Raji (cell line): ENCODE measurements around the gene STYK1.

Experiments used
- POLR2A ChIP-seq: IDR thresholded peaks from 2 replicates; pipeline ENCODE4 v1.6.1; 2011; ENCODE audit warnings: low read depth, low read length, control low read depth; ENCODE audit not compliant: insufficient read depth

STYK1 gene, protein sequence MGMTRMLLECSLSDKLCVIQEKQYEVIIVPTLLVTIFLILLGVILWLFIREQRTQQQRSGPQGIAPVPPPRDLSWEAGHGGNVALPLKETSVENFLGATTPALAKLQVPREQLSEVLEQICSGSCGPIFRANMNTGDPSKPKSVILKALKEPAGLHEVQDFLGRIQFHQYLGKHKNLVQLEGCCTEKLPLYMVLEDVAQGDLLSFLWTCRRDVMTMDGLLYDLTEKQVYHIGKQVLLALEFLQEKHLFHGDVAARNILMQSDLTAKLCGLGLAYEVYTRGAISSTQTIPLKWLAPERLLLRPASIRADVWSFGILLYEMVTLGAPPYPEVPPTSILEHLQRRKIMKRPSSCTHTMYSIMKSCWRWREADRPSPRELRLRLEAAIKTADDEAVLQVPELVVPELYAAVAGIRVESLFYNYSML

DNA sequence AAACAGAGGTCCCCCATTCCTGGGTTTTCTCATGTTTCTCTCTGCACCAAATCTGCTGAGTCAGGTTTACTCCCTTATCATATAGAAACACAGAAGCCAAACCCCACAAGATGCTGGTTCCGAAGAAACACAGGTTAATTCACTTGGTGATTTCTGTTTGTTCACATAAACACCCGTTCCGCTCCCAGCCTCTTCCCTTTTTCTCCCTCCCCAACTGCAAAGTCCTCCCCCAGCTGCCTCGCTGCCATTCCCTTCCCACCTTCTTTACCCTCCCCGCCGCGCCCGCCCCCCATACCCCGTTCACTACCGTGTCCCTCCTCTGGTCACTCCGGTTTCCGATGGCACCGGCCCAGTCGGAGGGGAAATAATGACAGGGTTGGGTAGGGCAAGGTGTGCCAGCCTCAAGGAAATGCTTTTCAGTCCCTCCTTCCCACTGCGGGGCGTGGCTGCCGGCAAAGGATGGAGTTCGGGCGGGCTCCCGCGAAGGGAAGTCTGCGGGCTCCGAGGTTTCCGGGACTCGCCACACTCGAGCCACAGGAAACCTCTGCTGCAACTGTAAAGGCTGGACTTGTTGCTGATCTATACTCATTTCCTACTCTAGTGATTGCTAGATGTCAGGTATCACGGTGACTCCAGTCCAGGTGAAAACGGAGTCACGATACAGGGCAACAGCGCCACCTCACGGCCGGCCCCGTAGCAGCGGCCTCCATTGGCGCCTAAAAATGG lies at the start of gene STYK1:
Gene STYK1, minus strand, starts transcription at position 394 of the 726 bp plus-strand sequence. CDS start 39,434 bp downstream, outside the sequence.
- TF ChIP-seq POLR2A: no peak

- peak; percentile 67 for TF ChIP-seq POLR2A
Observed at GRCh38 chr12:10722905-10723746, 49.3 kb upstream of the STYK1 start, which contains the start of gene YBX3. YBX3 (minus strand) TSS chr12:10723323; CDS start chr12:10723111, 212 bp downstream.

GRCh38 chr12:10722502-10722904 lies 48.7 kb upstream of the STYK1 start:
- TF ChIP-seq POLR2A: peak; percentile 6; the same call in 1 of the 2 replicates

DNA sequence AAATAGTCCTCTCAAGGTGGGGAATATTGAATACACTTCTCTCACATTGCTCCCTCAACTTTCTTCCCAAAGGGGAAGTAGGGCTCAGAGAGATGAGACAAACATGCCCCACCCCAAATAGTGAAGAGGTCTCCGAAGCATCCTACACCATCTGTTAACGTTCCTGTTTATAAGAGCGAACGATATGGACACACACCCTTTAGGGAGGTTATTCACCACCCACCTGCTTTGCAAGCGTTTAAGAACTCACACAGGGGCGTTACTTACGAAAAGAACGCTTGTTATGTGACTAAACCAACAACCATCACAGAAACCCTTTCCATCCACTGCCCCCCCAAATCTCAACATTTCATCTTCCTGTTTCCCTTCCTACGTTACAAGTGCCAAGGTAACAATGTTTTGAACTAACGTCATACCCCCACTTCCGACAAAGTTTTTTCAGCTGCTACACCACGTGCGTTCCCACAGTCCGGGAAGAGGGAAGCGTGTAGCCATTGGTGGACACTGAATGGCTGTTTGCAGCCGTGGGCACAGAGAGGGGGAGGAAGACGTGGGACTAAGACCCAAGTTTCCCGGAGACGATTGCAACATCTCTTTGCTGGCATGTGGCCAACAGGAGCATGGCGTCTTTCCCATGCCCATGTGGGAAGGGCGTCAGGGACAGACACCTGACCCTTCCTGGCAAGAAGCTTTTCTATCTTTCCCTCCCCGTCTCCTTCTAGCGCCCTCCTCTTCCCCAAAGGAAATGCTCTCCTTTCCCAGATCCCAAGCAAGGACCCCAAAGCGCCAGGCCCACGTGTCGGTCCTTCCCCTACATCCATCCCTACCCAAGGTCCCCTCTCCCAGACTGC lies 48.0 kb upstream of the STYK1 start:
- TF ChIP-seq POLR2A: 0 out of 2 replicates have a peak, but pooled peaks have one; percentile 65

- TF ChIP-seq POLR2A: no peak
Observed at GRCh38 chr12:10720974-10721650, 47.3 kb upstream of the STYK1 start.

GRCh38 chr12:10719482-10719881 lies 45.6 kb upstream of the STYK1 start:
- TF ChIP-seq POLR2A: no peak

DNA sequence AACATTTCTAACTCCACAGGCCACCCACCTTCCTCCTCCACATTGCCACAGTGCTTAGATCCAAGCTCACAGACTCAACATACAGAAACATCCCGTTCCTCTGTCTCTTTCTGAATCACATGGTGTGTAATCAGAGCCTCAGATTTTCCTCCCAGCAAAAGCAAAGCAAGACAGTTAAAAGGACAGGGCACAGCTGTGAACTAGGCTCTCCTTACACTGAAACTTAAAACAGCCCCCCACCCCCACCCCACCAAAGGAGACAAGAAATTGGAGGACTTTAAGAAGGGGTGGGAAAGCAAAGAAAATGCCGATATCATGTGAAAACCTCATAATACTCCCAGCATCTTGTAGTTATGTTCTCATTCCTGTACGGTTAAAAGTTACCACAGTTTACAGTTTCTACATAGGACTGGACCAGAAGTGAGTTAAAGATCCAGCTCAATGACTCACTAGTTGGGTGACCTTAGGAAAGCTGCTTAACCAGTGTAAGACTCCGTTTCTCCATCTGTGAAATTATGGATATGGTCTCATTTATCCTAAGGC lies 44.5 kb upstream of the STYK1 start:
- no peak for TF ChIP-seq POLR2A

DNA sequence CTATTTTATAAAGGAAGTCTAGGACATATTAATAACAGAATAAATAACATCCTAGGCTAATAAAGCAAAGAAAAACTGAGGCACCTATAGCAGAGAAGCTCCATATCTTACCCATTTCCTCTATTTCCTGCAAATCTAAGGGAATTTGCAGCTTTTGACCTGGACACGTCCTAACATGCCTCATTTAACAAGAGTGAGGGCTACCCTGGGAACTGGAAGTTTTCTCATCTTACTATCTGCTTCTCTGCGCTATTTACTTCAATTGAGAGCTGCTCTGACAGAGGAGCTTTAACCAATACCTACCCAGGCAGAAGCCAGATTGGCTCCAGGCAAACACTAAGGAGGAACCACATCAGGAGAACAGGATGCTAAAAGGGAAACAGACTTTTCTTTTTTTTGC lies 43.6 kb upstream of the STYK1 start:
- no peak for TF ChIP-seq POLR2A

DNA sequence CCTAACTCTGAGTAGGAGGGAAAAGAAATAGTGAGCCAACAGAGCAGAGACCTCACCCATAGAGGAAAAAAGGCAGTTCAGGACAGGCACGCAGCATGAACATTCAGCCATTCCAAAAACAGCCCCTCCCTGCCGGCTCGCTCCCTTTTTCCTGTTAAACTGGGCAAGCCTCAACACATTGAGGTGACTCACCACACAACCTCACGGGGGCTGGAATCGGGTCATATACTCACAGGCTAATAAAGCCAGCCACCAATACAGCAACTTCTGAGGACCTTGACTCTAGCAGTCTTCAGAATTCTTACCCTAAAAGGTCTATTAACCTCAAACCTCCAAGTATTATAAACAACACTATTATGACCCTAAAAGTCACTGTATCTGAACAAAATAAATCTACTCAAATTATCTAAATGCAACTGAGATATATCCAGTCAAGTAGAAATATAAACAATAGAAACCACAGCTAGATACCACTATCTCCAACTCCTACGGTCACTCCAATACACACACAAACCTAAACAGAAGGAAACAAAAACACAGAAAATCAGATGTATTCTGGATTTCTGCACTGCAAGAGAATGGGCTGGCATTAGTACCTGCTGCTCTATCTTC lies 43.0 kb upstream of the STYK1 start:
- no peak for TF ChIP-seq POLR2A

GRCh38 chr12:10716277-10716676 lies 42.4 kb upstream of the STYK1 start:
- TF ChIP-seq POLR2A: no peak

DNA sequence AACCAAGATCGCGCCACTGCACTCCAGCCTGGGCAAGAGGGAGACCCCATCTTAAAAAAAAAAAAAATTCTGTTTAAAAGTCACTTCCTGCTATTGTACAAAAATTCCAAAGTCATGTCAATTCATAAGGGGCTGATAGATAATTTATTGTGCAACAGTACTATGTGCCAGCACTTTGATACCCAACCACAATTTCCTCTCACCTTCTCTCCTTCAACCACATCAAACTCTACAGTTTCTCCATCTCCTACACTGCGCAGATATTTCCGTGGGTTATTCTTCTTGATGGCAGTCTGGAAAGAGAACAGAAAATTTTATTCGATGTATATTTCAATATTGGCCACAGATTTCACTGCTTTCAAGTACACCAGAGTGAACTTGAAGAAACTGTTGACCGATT lies 41.6 kb upstream of the STYK1 start:
- TF ChIP-seq POLR2A: no peak

GRCh38 chr12:10709808-10710207 lies 36.0 kb upstream of the STYK1 start:
- TF ChIP-seq POLR2A: no peak

DNA sequence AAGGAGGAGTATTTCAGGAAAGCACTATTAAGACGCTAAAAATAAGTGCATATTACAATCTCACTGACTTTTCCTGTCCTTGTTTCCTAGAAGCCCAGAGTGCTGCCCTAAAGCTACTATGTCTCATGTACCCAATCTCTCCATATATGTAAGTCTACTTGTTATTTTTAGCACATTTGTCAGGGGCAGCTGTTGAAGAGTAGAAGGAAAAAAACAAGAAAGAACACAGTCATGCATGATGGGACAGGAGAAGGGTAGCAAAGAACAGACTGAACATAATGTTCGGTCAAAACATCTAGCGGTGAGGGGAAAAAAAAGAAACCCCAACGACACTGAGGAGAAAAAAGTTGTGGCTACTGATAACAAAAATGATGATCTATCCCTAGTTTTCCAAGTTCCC lies 35.0 kb upstream of the STYK1 start:
- no peak for TF ChIP-seq POLR2A
